Glomerular endothelial cell (primary cell): ENCODE measurements around the gene C14orf132. TPM values are rescaled to one million over a fixed set of nuclear protein-coding genes. Genes with fewer than 3 reads are reported as not detected.
"Not testable (repeated sequence)": the region's sequence is repeated elsewhere in the genome, so short reads cannot be mapped to it uniquely, and the experiment has no call there.

Source experiments
- DNase-seq: peaks from one replicate; pipeline ENCODE4 v3.0.0-alpha.2; 2011; ENCODE audit warnings: low read depth, low spot score; ENCODE audit errors: extremely low read depth
- total RNA-seq: library from RNA; depleted of rRNA; stranded (reverse); fragments of >200 nt; gene quantifications from 2 replicates; pipeline ENCODE4 v1.2.3, GENCODE V29; 2015

The C14orf132 gene
- total RNA-seq = 5.9 and 6.0 TPM in 2 replicates

DNA sequence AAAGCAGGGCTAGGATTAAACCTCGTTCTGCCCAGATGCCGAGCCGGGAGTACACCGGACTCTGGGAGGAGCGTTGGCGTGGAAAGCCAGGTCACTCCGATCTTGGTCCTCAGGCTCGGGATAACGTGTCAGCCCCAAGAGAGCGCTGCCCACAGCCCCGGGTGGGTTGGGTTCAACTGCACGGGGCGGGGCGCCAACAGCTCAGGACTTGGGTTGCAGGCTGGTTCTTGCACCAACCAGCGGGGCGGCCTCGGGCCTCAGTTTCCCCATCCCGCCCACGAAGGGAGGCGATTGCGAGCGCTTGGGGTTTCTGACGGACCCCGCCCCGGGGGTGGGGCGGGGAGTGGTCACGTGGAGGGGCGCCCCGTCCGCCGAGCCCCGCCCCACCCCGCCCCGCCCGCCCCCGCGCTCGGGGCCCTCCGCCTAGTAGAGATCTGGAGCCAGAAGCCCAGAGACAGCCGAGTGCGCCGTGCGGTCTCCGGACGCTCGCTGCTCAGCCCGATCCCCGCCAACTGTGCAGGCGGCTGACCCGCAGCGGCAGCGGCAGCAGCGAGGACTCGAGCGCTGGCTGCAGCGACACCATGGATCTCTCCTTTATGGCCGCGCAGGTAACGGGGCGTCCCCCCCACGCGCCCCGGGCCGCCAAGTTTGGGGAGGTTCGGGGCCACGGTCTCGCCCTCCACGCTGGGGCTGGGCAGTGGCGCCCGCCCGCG, at the start of gene C14orf132:
Gene C14orf132, plus strand, starts transcription at position 443 of the 713 bp plus-strand sequence. Its CDS starts 139 bp downstream, at position 582.
- no peak for DNase-seq

DNA sequence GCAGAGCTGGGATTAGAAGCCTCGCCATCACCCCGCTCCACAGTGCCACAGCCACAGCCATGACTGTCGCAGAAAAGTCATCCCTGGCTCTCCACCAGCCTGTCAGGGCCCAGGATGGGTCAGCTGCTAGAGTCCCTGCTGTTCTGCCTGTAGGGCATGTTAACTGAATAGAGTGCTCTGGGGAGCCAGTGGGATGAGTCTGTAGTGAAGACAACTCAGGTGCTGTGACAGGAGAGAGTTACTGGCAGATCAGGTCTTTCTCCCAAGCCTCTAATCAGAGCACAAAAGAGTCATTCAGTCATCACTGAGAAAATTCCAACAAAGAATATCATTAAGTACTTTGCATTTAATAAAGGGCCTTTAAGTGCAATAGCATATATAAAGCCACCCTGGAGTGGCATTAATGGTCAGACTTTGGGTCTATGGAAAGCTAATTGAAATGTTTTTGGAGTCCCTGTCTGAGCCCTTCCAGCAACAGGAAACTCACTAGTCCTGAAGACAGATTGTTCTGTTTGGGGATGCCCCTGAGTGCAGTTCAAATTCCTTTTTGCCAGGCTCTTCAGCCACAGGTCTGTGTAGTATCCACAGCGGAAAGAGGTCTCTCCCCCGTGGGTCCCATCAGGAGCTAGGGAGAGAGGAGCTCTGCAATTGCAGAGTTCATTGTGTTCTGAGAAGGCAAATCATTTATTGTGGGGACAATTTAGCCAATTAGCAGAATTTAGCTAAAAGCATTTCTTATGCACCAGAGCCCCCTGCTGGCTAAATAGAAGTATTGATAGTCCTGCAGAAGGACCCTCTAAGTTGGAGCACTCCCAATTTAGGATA, 45.2 kb upstream of the C14orf132 start:
- DNase-seq = peak; percentile 22

DNA sequence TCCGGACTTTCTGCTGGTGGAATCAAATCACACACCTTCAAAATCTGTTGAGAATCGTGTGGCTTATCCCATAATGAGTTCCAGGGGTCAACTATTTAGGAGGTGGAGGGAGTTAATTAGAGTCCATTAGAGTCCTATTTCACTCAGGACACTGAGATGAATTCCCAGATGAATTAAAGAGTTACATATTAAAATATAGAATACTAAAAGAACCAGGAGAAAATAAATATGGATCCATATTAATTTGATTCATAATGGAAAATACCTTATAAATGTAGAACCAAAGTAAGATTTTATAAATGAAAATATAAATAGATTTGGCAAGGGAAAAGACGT, 44.6 kb upstream of the C14orf132 start:
- DNase-seq = no peak

DNA sequence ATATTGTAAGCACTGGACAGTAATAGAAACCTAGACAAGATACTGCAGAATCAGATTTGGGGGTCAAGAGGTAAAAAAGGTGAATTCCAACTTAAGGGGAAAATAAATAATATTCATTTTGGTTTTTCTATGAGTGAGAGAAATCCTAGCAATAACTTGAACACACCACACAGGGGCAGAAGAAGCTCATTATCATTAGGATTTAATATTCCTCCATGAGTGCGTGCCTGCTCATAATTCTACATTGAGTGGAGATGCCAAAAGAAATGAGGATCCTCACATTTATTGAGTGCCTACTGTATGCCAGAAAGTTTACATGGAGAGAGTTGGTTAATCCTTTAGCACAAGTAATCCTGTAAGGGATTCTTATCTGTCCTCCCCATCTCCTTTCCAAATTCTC, 40.5 kb upstream of the C14orf132 start:
- DNase-seq = no peak

DNA sequence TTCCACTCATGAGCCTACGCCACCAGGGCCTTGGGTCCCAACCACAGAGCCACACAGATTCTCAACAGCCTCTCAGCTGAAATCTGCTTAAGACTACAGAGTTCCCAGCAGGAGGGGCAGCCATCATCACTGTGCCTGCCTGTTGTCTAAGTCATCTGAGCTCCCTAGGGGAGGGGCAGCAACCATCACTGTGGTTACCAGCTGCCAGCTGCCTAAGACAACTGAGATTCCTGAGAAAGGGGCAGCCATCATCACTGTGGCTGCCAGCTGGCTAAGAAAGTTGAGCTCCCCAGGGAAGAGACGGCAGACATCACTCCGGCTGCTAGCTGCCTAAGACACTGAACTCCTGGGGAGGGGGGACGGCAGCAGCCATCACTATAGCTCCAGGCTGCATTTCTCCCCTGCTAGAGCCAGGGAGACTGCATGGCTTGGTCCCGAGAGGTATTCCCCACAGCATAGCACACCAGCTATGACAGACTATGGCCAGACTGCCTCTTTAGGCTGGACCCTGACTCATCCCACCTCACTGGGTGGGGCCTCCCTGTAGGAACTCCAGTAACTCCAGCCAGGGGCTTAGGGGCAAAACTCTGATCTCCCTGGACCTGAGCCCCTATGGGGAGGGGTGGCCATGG, 37.2 kb upstream of the C14orf132 start:
- no peak for DNase-seq

DNA sequence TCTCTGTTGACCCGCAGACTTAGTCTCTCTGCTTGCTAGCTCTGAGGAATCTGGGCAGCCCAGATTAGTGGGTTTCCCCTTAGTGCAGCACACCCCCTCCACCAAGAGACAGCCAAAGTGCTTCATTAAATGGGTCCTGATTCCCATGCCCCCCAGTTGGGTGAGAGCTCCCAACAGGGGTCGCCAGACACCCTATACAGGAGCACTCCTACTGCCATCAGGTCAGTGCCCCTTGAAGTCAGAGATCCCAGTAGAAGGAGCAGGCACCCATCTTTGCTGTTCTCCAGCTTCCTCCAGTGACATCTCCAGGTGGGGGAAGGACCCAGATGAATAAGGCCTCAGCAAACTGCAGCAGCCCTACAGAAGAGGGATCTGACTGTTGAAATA, 36.7 kb upstream of the C14orf132 start:
- no peak for DNase-seq

DNA sequence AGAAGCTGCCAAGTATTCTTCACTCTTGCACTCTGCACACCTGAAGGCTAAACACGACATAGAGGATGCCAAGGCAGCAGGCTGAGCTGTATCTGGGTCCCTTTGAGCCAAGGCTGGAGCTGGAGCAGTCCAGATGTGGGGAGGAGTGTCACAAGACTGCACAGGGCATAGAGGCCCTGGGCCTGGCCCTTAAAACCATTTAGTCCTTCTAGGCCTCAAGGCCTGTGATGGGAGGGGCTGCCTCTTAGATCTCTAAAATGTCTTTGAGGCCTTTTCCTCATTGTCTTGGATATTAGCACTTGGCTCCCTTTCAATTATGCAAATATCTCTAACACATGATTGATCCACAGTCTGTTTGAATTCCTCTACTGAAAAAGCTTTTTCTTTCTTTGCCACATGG, 28.0 kb upstream of the C14orf132 start:
- no peak for DNase-seq

DNA sequence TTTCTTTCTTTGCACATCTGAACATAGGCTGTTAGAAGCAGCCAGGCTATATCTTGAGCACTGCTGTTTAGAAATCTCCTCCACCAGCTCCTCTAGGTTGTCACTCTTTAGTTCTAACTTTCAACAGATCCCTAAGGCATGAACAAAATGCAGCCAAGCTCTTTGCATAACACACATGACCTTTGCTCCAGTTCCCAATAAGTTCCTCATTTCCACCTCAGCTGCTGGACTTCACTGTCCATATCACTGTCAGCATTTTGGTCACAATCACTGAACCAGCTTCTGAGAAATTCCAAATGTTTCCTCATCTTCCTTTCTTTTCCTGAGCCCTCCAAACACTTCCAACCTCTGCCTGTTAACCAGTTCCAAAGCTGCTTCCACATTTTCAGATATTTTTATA, 27.6 kb upstream of the C14orf132 start:
- DNase-seq = no peak

DNA sequence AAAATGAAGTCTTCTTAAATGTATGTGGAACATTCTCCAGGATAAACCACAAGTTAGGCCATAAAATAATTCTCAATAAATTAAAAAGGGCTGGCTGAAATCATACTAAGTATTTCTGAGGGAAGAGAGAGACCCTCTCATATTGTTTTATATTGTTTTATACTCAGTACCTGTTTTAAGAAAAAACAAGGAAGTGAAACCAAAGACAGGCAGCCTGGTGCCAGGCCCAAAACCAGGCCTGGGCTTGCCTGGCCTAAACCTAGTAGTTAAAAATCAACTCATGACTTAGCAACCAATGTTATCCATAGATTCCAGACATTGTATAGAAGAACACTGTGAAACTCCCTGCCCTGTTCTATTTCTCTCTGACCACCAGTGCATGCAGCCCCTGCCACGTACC, 26.4 kb upstream of the C14orf132 start:
- DNase-seq = not testable (repeated sequence)

DNA sequence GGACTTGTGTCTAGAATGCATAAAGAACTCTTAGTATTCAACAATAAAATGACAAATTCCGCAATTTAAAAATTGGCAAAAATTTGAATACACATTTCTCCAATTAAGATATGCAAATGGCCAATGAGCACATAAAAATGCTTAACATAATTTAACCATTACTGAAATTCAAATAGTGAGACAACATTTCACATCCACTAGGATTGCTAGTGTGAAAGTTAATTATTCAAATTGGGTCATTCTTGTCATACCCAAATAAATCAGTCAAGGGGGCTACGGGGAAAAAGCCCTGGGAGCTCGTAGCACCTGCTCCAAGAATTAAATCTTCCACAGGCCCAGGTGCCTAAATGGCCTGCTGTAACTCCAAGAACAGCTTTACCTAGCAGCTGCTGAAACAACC, 25.0 kb upstream of the C14orf132 start:
- no peak for DNase-seq

DNA sequence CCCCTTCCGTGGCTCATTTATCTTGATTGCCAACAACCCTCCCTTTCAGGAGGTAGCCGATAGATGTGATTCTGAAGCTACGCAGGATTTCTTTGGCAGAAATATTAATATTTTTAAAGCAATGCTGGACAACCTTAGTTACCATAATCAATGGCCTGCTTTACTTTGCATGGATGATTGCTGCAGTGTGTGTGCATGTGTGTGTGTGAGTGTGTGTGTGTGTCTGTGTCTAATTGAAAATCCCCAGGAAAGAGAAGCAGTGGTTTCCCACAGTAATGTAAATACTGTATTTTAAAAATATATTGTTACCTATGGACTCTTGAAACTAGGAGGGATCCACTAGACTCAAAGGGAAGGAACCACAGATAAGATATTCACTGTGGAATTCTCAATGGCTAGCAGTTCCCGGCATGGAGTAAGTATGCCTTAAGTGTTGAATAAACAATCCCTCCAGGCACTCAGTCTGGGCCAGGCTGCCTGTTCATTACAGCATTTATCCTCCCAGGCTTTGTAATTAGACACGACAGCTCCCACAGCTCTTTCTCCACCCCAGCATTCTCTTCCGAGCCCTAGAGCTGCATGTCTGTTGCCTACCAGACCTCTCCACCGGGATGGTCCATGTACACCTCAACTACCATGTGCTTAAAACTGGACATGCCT, 22.5 kb upstream of the C14orf132 start:
- DNase-seq = no peak

DNA sequence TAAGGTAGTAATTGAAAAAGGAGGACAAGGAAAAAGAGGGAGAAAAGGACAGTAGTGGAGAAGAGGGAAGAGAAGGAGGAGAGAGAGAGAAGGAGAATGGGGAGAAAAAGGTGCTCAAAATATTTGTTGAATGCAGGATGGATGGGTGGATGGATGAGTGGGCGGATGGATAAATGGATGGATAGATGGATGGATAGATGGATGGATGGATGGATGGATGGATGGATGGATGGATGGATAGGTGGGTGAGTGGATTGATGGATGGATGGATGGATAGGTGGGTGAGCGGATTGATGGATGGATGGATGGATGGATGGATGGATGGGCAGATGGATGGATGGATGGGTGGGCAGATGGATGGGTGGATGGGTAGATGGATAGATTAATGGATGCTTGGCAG, 21.3 kb upstream of the C14orf132 start:
- no peak for DNase-seq

DNA sequence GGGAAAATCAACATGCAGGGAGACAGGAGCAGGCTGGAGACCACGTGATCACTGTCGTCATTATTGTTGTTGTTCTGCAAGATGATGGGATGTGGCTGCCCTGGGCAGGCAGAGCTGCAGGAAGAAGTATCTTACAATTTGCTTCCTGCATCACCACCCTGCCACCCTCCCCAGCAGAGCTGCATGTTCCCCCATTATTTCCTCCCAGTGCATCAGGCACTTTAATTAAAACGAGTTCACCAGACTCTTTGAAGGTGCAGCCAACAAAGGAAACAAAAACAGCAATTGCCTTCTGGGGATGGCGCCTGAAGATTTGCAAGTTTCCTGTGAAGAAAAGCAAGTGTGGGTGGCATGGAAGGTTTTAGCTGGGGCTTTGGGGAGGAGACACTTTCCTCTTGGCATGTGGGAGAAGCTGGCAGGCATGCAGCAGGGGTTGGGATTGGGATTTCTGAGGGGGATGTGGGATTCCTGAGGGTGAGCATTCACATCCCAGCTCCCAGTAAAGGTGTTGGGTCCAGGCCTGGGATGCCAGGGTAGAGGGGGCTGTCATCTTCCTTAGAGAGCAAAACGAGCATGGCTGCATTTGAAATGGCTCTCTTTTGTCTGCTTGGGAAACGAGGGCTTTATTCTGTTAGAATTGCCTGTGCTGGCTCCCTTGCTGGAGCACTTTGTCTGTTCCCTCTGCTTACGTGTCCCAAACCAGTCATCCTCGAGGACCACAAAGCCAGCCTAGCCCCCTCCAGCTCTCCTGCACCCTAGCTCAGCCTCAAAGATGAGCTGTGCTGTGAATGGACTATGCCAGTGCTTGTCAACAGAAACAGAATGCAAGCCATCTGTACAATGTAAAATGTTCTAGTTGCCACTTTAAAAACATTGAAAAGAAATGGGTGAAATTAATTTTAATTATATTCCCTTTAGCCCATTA, 11.5 kb upstream of the C14orf132 start:
- no peak for DNase-seq

DNA sequence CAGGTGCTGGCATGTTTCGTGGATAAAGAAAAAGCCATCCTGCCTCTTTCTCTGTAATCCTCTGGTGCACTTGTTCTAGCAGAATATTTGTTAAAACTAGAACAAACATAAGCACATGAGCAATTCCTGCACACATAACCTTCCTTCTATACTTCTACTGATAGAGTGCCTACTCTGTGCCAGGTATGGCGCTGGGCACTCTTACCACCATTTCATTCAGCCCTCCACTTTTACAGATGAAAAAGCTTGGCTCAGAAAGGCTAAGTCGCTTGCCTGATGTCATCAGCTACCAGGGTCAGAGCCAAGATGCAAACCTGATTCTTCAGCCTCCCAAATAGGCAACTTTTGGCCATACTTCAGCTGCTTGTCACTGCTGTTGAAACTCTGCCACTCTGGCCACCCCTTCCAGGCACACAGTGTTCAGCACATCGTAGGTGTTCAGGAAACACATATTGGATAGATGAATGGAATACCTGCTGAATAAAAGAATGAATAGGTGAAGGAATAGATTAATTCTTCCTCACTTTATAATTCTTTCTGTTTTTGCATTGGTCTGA, 10.0 kb upstream of the C14orf132 start:
- DNase-seq = no peak

DNA sequence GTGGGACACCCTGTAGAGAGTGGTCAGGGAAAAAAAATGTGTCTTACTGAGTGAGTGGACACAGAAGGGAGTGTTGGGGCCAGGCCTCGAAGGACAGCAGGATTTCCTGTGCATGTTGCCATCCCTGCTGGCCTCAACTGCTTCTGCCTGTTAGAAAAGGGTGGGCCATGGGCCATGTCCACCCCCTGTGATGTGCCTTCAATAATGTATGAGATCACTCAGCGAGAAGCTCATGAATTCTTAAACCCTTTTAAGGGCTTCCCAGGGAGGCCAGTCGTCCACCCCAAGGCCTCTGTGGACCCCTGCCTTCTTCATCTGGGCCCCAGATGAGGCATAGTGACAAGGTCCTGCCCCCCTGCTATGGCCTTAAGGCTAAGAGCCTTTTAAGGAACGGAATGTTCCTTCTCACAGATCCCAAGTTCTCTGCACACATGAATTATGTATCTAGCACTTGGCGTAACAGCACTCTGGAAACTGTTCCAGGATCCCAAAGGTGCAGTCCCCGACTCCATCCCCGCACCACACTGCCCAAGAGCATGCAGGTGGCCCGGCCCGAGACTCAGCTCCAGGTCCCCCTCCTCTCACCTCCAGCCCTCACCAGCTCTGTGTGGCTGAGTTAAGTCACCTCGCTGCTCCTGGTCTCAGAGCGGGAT, 8.9 kb upstream of the C14orf132 start:
- DNase-seq = no peak

DNA sequence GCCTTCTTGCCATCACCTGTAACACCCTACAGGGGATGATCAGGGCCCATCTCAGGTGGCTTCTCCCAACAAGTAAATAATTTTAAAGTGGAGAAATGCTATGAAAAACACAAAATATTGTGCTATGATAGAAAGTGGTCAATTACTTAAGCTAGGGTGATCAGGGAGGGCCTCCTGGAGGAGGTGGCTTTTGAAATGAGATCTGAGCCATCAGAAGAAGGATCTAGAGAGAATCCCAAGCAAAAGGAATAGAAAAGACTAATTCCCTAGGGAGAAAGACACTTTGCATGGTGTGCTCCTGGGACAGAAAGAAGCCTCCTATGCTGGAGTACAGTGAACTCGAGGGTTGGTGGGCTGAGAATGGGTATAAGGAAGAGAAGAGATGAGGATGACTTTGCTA, 7.5 kb upstream of the C14orf132 start:
- no peak for DNase-seq

DNA sequence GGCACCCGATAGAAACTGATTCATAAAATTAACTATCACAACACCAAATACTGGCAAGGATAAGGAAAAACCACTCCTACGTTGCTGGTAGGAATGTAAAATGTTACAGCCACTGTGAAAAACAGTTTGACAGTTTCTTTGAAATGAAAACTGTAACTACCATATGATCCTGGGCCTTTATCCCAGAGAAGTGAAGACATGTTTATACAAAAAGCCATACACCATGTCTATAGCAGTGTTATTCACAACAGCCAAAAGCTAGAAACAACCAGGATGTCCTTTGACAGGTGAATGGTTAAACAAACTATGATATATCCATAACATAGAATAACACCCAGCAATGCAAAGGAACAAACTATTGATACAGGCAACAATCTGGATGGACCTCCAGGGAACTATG, 3.7 kb upstream of the C14orf132 start:
- DNase-seq = no peak

DNA sequence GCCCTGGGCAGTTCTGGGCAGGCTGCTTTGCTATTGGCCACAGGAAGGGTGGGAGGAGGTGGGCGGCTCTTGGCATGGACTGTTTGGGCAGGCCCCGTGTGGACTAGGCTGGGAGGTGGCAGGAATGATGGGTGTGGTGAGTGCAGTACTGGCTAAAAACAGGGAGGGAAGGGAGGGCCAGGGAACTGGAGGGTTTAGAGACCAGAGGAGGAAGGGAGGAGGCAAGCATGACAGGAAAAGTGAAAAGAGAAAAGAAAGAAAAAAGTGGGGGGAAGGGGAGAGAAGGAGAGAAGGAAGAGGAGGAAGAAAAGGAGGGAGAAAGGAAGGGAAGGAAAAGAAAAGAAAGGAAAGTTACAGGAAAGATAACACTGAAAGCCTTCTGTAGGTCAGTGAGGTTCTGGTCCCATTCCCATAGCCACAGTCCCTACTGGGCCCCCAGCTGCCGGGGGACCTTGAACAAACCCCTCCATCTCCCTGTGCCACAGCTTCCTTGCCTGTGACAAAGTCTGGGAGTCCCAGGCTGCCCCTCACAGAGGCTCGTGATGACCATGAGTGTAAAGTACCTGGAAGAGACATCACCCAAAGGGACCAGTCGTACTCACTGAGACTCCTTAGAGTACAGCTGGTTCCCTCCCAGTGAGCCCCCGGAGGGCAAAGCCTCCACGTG, 1.1 kb upstream of the C14orf132 start:
- no peak for DNase-seq

DNA sequence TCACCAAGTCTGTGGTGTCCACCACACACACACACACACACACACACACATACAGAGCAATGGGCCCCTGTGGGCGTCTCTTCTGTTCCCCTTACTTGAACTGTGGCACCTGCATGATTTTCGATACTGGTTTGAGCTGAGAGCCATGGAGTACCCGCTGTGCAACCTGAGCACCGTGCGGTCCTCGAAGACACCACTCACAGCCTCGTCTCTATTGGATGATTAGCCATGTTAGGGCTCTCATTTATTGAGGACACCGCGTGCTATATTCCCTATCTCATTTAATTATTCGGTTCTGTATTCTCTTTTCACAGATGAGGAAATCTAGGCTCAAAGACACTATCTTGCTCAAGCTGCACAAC, 623 bp upstream of the C14orf132 start:
- no peak for DNase-seq
